ENCODE data around the gene WDR4.
"Not testable (repeated sequence)": the region's sequence is repeated elsewhere in the genome, so short reads cannot be mapped to it uniquely, and the experiment has no call there.

WDR4 gene

GRCh38 chr21:42849759-42850412, 29.5 kb downstream of the WDR4 start:
- WGBS (ENCODE audit: extremely low coverage, insufficient coverage, insufficient read length) = no CpG with 5 or more reads among the region's 29 CpGs
- Histone ChIP-seq H3K4ac (ENCODE audit: low read depth, low read length) (no peak overlapping the region), H4K91ac (ENCODE audit: low read depth, low read length) (no peak overlapping the region), H3K23ac (ENCODE audit: low read length) (no peak overlapping the region), H3K14ac (ENCODE audit: low read length) (no peak overlapping the region), H3K18ac (ENCODE audit: low read length) (no peak overlapping the region), H4K12ac (ENCODE audit: low read depth, low read length) (no peak overlapping the region), H3K4me1 (ENCODE audit: control insufficient read depth in 1 of 2, insufficient read depth in 2 of 2, low read length in 2 of 2) (no peaks in the 10 kb centered on the region), H2BK120ac (ENCODE audit: insufficient read depth, low read length, poor library complexity) (no peak overlapping the region), H3K4me3 (ENCODE audit: low read depth, low read length) (no peak overlapping the region), H3K9me3 (ENCODE audit: insufficient read depth, low read depth, low read length) (peaks cover 2% of the 10 kb centered on the region), H2AK5ac (ENCODE audit: low read length) (no peak overlapping the region), H3K79me1 (ENCODE audit: low read length) (no peaks in the 10 kb centered on the region), H3K79me2 (ENCODE audit: control insufficient read depth, insufficient read depth, low read length, poor library complexity) (no peaks in the 10 kb centered on the region), H3K27me3 (ENCODE audit: insufficient read depth, low read length) (no peaks in the 10 kb centered on the region), H4K8ac (ENCODE audit: low read depth, low read length) (no peak overlapping the region), H2AFZ (ENCODE audit: insufficient read depth, low read length, poor library complexity) (no peak overlapping the region), H3K4me2 (ENCODE audit: low read length) (no peak overlapping the region), H3K9ac (ENCODE audit: low read length) (no peak overlapping the region), H2BK5ac (ENCODE audit: low read depth, low read length, poor library complexity) (no peak overlapping the region), H3K27ac (ENCODE audit: low read depth, low read length) (no peak overlapping the region), H2BK12ac (ENCODE audit: low read length) (no peak overlapping the region), H3K36me3 (ENCODE audit: control insufficient read depth in 1 of 2, insufficient read depth in 2 of 2, low read length in 2 of 2) (peaks cover 78 to 86% of the 10 kb centered on the region in 2 experiments)
- DNase-seq = no peak

DNA sequence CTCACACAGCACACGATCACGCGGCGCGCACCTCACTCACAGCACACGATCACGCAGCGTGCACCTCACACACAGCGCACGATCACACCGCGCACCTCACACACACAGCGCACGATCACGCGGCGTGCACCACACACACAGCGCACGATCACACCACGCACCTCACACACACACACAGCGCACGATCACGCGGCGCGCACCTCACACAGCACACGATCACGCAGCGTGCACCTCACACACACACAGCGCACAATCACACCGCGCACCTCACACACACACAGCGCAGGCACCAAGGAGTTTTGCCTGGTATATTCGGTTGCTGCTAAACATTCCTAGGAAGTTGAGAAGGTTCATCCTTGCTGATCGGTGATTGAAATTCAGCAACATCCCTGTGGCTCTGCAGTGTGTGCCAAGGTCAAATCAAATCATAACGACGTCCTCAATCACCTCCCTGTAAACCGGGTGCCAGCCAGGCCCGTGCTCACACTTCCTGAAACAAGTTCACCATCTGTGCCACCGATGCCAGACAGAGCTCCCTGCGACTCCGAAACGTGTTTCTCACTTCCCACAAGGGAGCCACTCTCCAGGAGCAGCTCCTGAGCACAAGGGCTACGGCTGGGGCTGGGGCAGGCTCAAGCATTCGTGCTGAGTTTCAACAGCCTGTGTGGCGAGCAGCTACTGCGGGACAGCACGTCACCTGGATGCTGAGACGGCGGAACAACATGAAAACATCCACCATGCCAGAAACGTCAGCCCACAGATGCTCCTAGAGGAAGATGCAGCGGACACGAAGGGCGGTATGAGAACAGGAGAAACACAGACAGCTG, 30.2 kb downstream of the WDR4 start:
- Histone ChIP-seq H3K9me3 (ENCODE audit: insufficient read depth, low read depth, low read length) (peaks cover 2% of the 10 kb centered on the region), H2BK5ac (ENCODE audit: low read depth, low read length, poor library complexity) (no peak overlapping the region), H3K4me3 (ENCODE audit: low read depth, low read length) (no peak overlapping the region), H3K4ac (ENCODE audit: low read depth, low read length) (no peak overlapping the region), H4K91ac (ENCODE audit: low read depth, low read length) (no peak overlapping the region), H3K79me2 (ENCODE audit: control insufficient read depth, insufficient read depth, low read length, poor library complexity) (no peaks in the 10 kb centered on the region), H3K4me1 (ENCODE audit: control insufficient read depth in 1 of 2, insufficient read depth in 2 of 2, low read length in 2 of 2) (no peaks in the 10 kb centered on the region), H3K14ac (ENCODE audit: low read length) (no peak overlapping the region), H4K8ac (ENCODE audit: low read depth, low read length) (no peak overlapping the region), H3K9ac (ENCODE audit: low read length) (no peak overlapping the region), H2BK12ac (ENCODE audit: low read length) (no peak overlapping the region), H3K23ac (ENCODE audit: low read length) (no peak overlapping the region), H3K18ac (ENCODE audit: low read length) (no peak overlapping the region), H3K27ac (ENCODE audit: low read depth, low read length) (no peak overlapping the region), H3K4me2 (ENCODE audit: low read length) (no peak overlapping the region), H2BK120ac (ENCODE audit: insufficient read depth, low read length, poor library complexity) (no peak overlapping the region), H3K27me3 (ENCODE audit: insufficient read depth, low read length) (no peaks in the 10 kb centered on the region), H4K12ac (ENCODE audit: low read depth, low read length) (no peak overlapping the region), H2AK5ac (ENCODE audit: low read length) (no peak overlapping the region), H2AFZ (ENCODE audit: insufficient read depth, low read length, poor library complexity) (no peak overlapping the region), H3K36me3 (ENCODE audit: control insufficient read depth in 1 of 2, insufficient read depth in 2 of 2, low read length in 2 of 2) (peaks cover 76 to 85% of the 10 kb centered on the region in 2 experiments), H3K79me1 (ENCODE audit: low read length) (no peaks in the 10 kb centered on the region)
- DNase-seq = no peak
- no CpG with 5 or more reads among the region's 54 CpGs for WGBS (ENCODE audit: extremely low coverage, insufficient coverage, insufficient read length)

DNA sequence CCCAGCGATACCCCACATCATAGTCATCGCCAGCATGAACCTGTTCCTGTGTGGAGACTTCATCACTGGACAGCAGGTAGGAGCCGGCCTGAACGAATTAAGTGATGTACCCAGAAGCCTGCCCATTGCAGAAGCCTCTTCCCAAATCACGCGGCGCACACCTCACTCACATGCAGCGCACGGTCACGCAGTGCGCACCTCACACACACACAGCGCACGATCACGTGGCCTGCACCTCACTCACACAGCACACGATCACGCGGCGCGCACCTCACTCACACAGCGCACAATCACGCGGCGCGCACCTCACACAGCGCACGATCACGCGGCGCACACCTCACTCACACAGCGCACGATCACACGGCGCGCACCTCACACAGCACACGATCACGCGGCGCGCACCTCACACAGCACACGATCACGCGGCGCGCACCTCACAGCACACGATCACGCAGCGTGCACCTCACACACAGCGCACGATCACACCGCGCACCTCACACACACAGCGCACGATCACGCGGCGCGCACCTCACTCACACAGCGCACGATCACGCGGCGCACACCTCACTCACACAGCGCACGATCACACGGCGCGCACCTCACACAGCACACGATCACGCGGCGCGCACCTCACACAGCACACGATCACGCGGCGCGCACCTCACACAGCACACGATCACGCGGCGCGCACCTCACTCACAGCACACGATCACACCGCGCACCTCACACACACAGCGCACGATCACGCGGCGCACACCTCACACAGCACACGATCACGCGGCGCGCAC, 31.0 kb downstream of the WDR4 start:
- H3K27me3 ChIP-seq (ENCODE audit: insufficient read depth, low read length); H2BK12ac ChIP-seq (ENCODE audit: low read length); H3K4me3 ChIP-seq (ENCODE audit: low read depth, low read length); H4K91ac ChIP-seq (ENCODE audit: low read depth, low read length); DNase-seq; H3K9me3 ChIP-seq (ENCODE audit: insufficient read depth, low read depth, low read length); H4K12ac ChIP-seq (ENCODE audit: low read depth, low read length); H2BK120ac ChIP-seq (ENCODE audit: insufficient read depth, low read length, poor library complexity); H3K9ac ChIP-seq (ENCODE audit: low read length); H2BK5ac ChIP-seq (ENCODE audit: low read depth, low read length, poor library complexity); H3K4me2 ChIP-seq (ENCODE audit: low read length); H2AK5ac ChIP-seq (ENCODE audit: low read length); H4K8ac ChIP-seq (ENCODE audit: low read depth, low read length); H3K18ac ChIP-seq (ENCODE audit: low read length); H3K27ac ChIP-seq (ENCODE audit: low read depth, low read length); H3K79me2 ChIP-seq (ENCODE audit: control insufficient read depth, insufficient read depth, low read length, poor library complexity); H3K4ac ChIP-seq (ENCODE audit: low read depth, low read length); H3K23ac ChIP-seq (ENCODE audit: low read length); H3K79me1 ChIP-seq (ENCODE audit: low read length); H3K4me1 ChIP-seq (ENCODE audit: control insufficient read depth in 1 of 2, insufficient read depth in 2 of 2, low read length in 2 of 2); H3K14ac ChIP-seq (ENCODE audit: low read length); H2AFZ ChIP-seq (ENCODE audit: insufficient read depth, low read length, poor library complexity): not testable (repeated sequence)
- whole genome bisulfite sequencing (ENCODE audit: extremely low coverage, insufficient coverage, insufficient read length) = no CpG with 5 or more reads among the region's 95 CpGs
- peaks cover 68 to 77% of the 10 kb centered on the region in 2 experiments for H3K36me3 ChIP-seq (ENCODE audit: control insufficient read depth in 1 of 2, insufficient read depth in 2 of 2, low read length in 2 of 2)

- WGBS (ENCODE audit: extremely low coverage, insufficient coverage, insufficient read length) = no CpG with 5 or more reads among the region's 4 CpGs
- no peaks in the 10 kb centered on the region for H3K27me3 ChIP-seq (ENCODE audit: insufficient read depth, low read length)
- peaks cover 2% of the 10 kb centered on the region for H3K9me3 ChIP-seq (ENCODE audit: insufficient read depth, low read depth, low read length)
- no peak overlapping the region for H3K27ac ChIP-seq (ENCODE audit: low read depth, low read length)
- no peak overlapping the region for H4K8ac ChIP-seq (ENCODE audit: low read depth, low read length)
- H2AK5ac ChIP-seq (ENCODE audit: low read length) = no peak overlapping the region
- no peak overlapping the region for H2BK120ac ChIP-seq (ENCODE audit: insufficient read depth, low read length, poor library complexity)
- no peak overlapping the region for H3K23ac ChIP-seq (ENCODE audit: low read length)
- no peaks in the 10 kb centered on the region for H3K4me1 ChIP-seq (ENCODE audit: control insufficient read depth in 1 of 2, insufficient read depth in 2 of 2, low read length in 2 of 2)
- H3K4me2 ChIP-seq (ENCODE audit: low read length) = no peak overlapping the region
- no peak overlapping the region for H4K12ac ChIP-seq (ENCODE audit: low read depth, low read length)
- H2BK12ac ChIP-seq (ENCODE audit: low read length) = no peak overlapping the region
- H3K79me1 ChIP-seq (ENCODE audit: low read length) = no peaks in the 10 kb centered on the region
- H2AFZ ChIP-seq (ENCODE audit: insufficient read depth, low read length, poor library complexity) = no peak overlapping the region
- no peak overlapping the region for H3K14ac ChIP-seq (ENCODE audit: low read length)
- no peak overlapping the region for H3K18ac ChIP-seq (ENCODE audit: low read length)
- no peak overlapping the region for H3K4ac ChIP-seq (ENCODE audit: low read depth, low read length)
- no peak overlapping the region for H2BK5ac ChIP-seq (ENCODE audit: low read depth, low read length, poor library complexity)
- H3K9ac ChIP-seq (ENCODE audit: low read length) = no peak overlapping the region
- H3K4me3 ChIP-seq (ENCODE audit: low read depth, low read length) = no peak overlapping the region
- DNase-seq = no peak
- peaks cover 64 to 73% of the 10 kb centered on the region in 2 experiments for H3K36me3 ChIP-seq (ENCODE audit: control insufficient read depth in 1 of 2, insufficient read depth in 2 of 2, low read length in 2 of 2)
- H3K79me2 ChIP-seq (ENCODE audit: control insufficient read depth, insufficient read depth, low read length, poor library complexity) = no peaks in the 10 kb centered on the region
- no peak overlapping the region for H4K91ac ChIP-seq (ENCODE audit: low read depth, low read length)
These were observed 31.6 kb downstream of the WDR4 start for GRCh38 chr21:42847726-42848125.

All from trophoblast cell (in vitro differentiated cells and primary cell).